WTC11 (cell line): ENCODE results near the gene KRT34.

ENCODE experiments used
- ATF3 ChIP-seq: sonication (generic); formaldehyde crosslinking; conservative IDR thresholded peaks from 2 replicates; pipeline ENCODE4 v1.8.1; 2022; ENCODE audit warnings: mild to moderate bottlenecking, missing genetic modification reagents
- CREB1 ChIP-seq: sonication (generic); formaldehyde crosslinking; IDR thresholded peaks from 2 replicates; pipeline ENCODE4 v1.8.0; 2023; ENCODE audit warnings: mild to moderate bottlenecking, missing genetic modification reagents
- CTCF ChIP-seq: fragments of 200-600 bp; IDR thresholded peaks from 2 replicates; pipeline ENCODE4 v1.8.0; 2022; ENCODE audit warnings: antibody characterized with exemption
- E2F1 ChIP-seq: sonication (generic); formaldehyde crosslinking; IDR thresholded peaks from 2 replicates; pipeline ENCODE4 v1.8.0; 2022; ENCODE audit warnings: mild to moderate bottlenecking, missing genetic modification reagents
- E2F4 ChIP-seq: sonication (generic); formaldehyde crosslinking; IDR thresholded peaks from 2 replicates; pipeline ENCODE4 v1.8.1; 2022; ENCODE audit warnings: low read depth, mild to moderate bottlenecking, moderate library complexity, missing genetic modification reagents, borderline replicate concordance
- ESRRA ChIP-seq: sonication (generic); formaldehyde crosslinking; IDR thresholded peaks from 2 replicates; pipeline ENCODE4 v1.8.1; 2022; ENCODE audit warnings: mild to moderate bottlenecking, missing genetic modification reagents, borderline replicate concordance
- ETV6 ChIP-seq: sonication (generic); formaldehyde crosslinking; IDR thresholded peaks from 2 replicates; pipeline ENCODE4 v1.8.1; 2022; ENCODE audit warnings: mild to moderate bottlenecking, missing genetic modification reagents
- GABPB1 ChIP-seq: sonication (generic); formaldehyde crosslinking; IDR thresholded peaks from 2 replicates; pipeline ENCODE4 v1.8.1; 2023; ENCODE audit warnings: mild to moderate bottlenecking, missing genetic modification reagents
- NR2C2 ChIP-seq: sonication (generic); formaldehyde crosslinking; IDR thresholded peaks from 2 replicates; pipeline ENCODE4 v1.8.0; 2022; ENCODE audit warnings: mild to moderate bottlenecking, missing genetic modification reagents
- ZNF138 ChIP-seq: sonication (generic); formaldehyde crosslinking; conservative IDR thresholded peaks from 2 replicates; pipeline ENCODE4 v1.8.1; 2022; ENCODE audit warnings: mild to moderate bottlenecking, moderate library complexity, missing genetic modification reagents
- ZNF232 ChIP-seq: sonication (generic); formaldehyde crosslinking; IDR thresholded peaks from 2 replicates; pipeline ENCODE4 v1.8.0; 2022; ENCODE audit warnings: mild to moderate bottlenecking, missing genetic modification reagents
- ZNF512 ChIP-seq: sonication (generic); formaldehyde crosslinking; IDR thresholded peaks from 2 replicates; pipeline ENCODE4 v1.8.1; 2022; ENCODE audit warnings: missing genetic modification reagents, borderline replicate concordance
- TF ChIP-seq, protein P1 (sequence below): sonication (generic); formaldehyde crosslinking; IDR thresholded peaks from 2 replicates; pipeline ENCODE4 v1.8.0; 2022; ENCODE audit warnings: mild to moderate bottlenecking, missing genetic modification reagents

DNA sequence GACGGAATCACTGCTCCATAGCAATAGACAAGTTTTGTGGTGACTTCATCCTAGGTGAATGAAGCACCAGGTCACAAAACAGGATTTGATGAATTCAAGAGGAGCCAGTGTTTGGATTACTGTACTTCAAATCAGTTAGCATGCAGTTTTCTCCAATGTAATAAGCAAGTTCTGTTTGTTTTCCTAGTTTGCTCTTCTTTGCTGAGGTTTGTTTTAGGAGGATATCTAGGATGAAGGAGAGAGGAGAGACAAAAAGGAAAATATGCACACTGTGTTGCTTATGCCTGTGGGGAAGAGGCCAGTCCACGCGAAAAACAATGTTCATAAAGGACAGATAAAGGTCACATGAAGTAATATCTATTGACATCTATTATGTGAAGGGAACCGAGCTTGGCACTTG is 33.3 kb upstream of the KRT34 start:
- TF ChIP-seq CTCF = no peak
- TF ChIP-seq ESRRA (CRISPR knock-in tag) = no peak
- no peak for TF ChIP-seq NR2C2 (CRISPR knock-in tag)
- no peak for TF ChIP-seq E2F4 (CRISPR knock-in tag)
- no peak for TF ChIP-seq ZNF232
- TF ChIP-seq, protein P1, sequence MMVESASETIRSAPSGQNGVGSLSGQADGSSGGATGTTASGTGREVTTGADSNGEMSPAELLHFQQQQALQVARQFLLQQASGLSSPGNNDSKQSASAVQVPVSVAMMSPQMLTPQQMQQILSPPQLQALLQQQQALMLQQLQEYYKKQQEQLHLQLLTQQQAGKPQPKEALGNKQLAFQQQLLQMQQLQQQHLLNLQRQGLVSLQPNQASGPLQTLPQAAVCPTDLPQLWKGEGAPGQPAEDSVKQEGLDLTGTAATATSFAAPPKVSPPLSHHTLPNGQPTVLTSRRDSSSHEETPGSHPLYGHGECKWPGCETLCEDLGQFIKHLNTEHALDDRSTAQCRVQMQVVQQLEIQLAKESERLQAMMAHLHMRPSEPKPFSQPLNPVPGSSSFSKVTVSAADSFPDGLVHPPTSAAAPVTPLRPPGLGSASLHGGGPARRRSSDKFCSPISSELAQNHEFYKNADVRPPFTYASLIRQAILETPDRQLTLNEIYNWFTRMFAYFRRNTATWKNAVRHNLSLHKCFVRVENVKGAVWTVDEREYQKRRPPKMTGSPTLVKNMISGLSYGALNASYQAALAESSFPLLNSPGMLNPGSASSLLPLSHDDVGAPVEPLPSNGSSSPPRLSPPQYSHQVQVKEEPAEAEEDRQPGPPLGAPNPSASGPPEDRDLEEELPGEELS (CRISPR knock-in tag) = no peak
- no peak for TF ChIP-seq ZNF138 (CRISPR knock-in tag)
- no peak for TF ChIP-seq CREB1 (CRISPR knock-in tag)
- TF ChIP-seq GABPB1 (CRISPR knock-in tag) = no peak
- no peak for TF ChIP-seq E2F1 (CRISPR knock-in tag)
- no peak for TF ChIP-seq ETV6 (CRISPR knock-in tag)
- TF ChIP-seq ATF3 (CRISPR knock-in tag) = no peak
- no peak for TF ChIP-seq ZNF512 (CRISPR knock-in tag)
